K562 (cell line): ENCODE data around the gene SLC1A7. TPM values are rescaled to one million over a fixed set of nuclear protein-coding genes. Genes with fewer than 3 reads are reported as not detected.

Experiments used
- ATF1 ChIP-seq, 2 experiments: fragments of 450-650 bp in 1 of 2; IDR thresholded peaks; 2 replicates each; pipeline ENCODE4 v1.6.1; 2016; ENCODE audit warnings: missing compliant biosample characterization in 1 of 2, missing genetic modification characterization in 1 of 2
- CBFA2T3 ChIP-seq: fragments of 450-650 bp; IDR thresholded peaks from 2 replicates; pipeline ENCODE4 v1.6.1; 2017
- CREB1 ChIP-seq, 2 experiments: sonication (generic) in 1 of 2; formaldehyde crosslinking in 1 of 2; IDR thresholded peaks; 2 replicates each; pipeline versions ENCODE4 v1.6.1 to v1.8.0; 2012 to 2022; ENCODE audit warnings: inconsistent platforms in 1 of 2, mild to moderate bottlenecking in 1 of 2, missing genetic modification reagents in 1 of 2, moderate library complexity in 1 of 2
- E4F1 ChIP-seq: fragments of 250-450 bp; sonication (Bioruptor Pico); IDR thresholded peaks from 2 replicates; pipeline ENCODE4 v1.5.0; 2021; ENCODE audit warnings: mild to moderate bottlenecking, borderline replicate concordance
- ELF4 ChIP-seq: fragments of 450-650 bp; formaldehyde crosslinking; IDR thresholded peaks from 2 replicates; pipeline ENCODE4 v1.4.0; 2022; ENCODE audit warnings: missing genetic modification characterization
- FOXO4 ChIP-seq: fragments of 450-650 bp; formaldehyde crosslinking; IDR thresholded peaks from 2 replicates; pipeline ENCODE4 v1.4.0; 2020; ENCODE audit warnings: mild to moderate bottlenecking, moderate library complexity
- GTF2F1 ChIP-seq: IDR thresholded peaks from 2 replicates; pipeline ENCODE4 v1.6.1; 2011; ENCODE audit warnings: low read depth, low read length, improper control_type of control experiment
- HDAC8 ChIP-seq: fragments of 450-650 bp; IDR thresholded peaks from 2 replicates; pipeline ENCODE4 v1.6.1; 2016; ENCODE audit warnings: mild to moderate bottlenecking, missing genetic modification characterization, moderate library complexity, missing compliant biosample characterization
- HNRNPK ChIP-seq: fragments of 200-400 bp; formaldehyde crosslinking; IDR thresholded peaks from one replicate; pipeline ENCODE4 v1.6.1; 2018; ENCODE audit warnings: mild to moderate bottlenecking, low read depth, low read length; ENCODE audit not compliant: poor library complexity, severe bottlenecking
- KLF6 ChIP-seq: fragments of 250-450 bp; sonication (Bioruptor Pico); IDR thresholded peaks from 2 replicates; pipeline ENCODE4 v1.4.0; 2020; ENCODE audit warnings: mild to moderate bottlenecking, moderate library complexity, borderline replicate concordance
- MCM3 ChIP-seq: fragments of 450-650 bp; IDR thresholded peaks from 2 replicates; pipeline ENCODE4 v1.6.1; 2016
- MECOM ChIP-seq: fragments of 250-450 bp; sonication (Bioruptor Pico); IDR thresholded peaks from 2 replicates; pipeline ENCODE4 v1.8.0; 2022; ENCODE audit warnings: inconsistent platforms
- NR4A1 ChIP-seq, 2 experiments: fragments of 250-450 bp in 1 of 2; fragments of 450-650 bp in 1 of 2; sonication (Bioruptor Pico) in 1 of 2; IDR thresholded peaks; 2 replicates each; pipeline versions ENCODE4 v1.4.0 to v1.6.1; 2016 to 2020; ENCODE audit warnings: mild to moderate bottlenecking in 2 of 2, missing compliant biosample characterization in 1 of 2, missing genetic modification characterization in 1 of 2, moderate library complexity in 1 of 2
- PHF21A ChIP-seq: fragments of 450-650 bp; IDR thresholded peaks from 2 replicates; pipeline ENCODE4 v1.6.1; 2017; ENCODE audit warnings: low read depth, borderline replicate concordance
- PML ChIP-seq: IDR thresholded peaks from 2 replicates; pipeline ENCODE4 v1.6.1; 2012; ENCODE audit warnings: low read length, inconsistent platforms
- RCOR1 ChIP-seq, 2 experiments: IDR thresholded peaks; 2 replicates each; pipeline ENCODE4 v1.6.1; 2012; ENCODE audit warnings: low read depth in 2 of 2, low read length in 2 of 2, borderline replicate concordance in 1 of 2, improper control_type of control experiment in 1 of 2
- SNRNP70 ChIP-seq: fragments of 200-400 bp; formaldehyde crosslinking; optimal IDR thresholded peaks from 2 replicates; pipeline ENCODE3; 2017; ENCODE audit warnings: low read depth, low read length
- ZNF133 ChIP-seq: fragments of 250-450 bp; sonication (Bioruptor Pico); IDR thresholded peaks from 2 replicates; pipeline ENCODE4 v1.4.0; 2020; ENCODE audit warnings: mild to moderate bottlenecking
- ZNF695 ChIP-seq: fragments of 450-650 bp; formaldehyde crosslinking; IDR thresholded peaks from 2 replicates; pipeline ENCODE4 v1.4.0; 2020; ENCODE audit warnings: mild to moderate bottlenecking, moderate library complexity
- ZNF766 ChIP-seq: fragments of 200-800 bp; sonication (Bioruptor generic); conservative IDR thresholded peaks from 2 replicates; pipeline ENCODE4 v1.6.1; 2016; ENCODE audit warnings: missing genetic modification characterization, missing compliant biosample characterization
- polyA plus RNA-seq, 8 experiments: library from polyadenylated mRNA; depleted of rRNA in 4 of 8; stranded (reverse) in 5 of 8; unstranded in 3 of 8; fragments of >200 nt; fragmentation: Nextera tagmentation in 2 of 8; fragmentation: Illumina TruSeq in 1 of 8; extraction: Ambion mirVana in 2 of 8; extraction: Trizol in 1 of 8; gene quantifications; 2 replicates each; pipeline versions ENCODE4 v1.2.1 to v1.2.3, GENCODE V29; 2011 to 2014; ENCODE audit warnings: inconsistent platforms in 1 of 8, missing spikeins in 1 of 8
- total RNA-seq, 7 experiments: library from RNA; depleted of rRNA in 6 of 7; stranded (reverse); fragments of >200 nt in 6 of 7; fragmentation: Illumina TruSeq in 2 of 7; extraction: Trizol in 2 of 7; gene quantifications; 2 replicates each; pipeline versions ENCODE4 v1.2.1 to v1.2.3, GENCODE V29; 2011 to 2021; ENCODE audit warnings: low replicate concordance in 1 of 7
- TF ChIP-seq, protein P1 (sequence below), 2 experiments: fragments of 450-650 bp in 1 of 2; sonication (generic) in 1 of 2; formaldehyde crosslinking in 1 of 2; IDR thresholded peaks in 1 of 2; conservative IDR thresholded peaks in 1 of 2; 2 replicates each; pipeline versions ENCODE4 v1.6.1 to v1.8.1; 2016 to 2023; ENCODE audit warnings: mild to moderate bottlenecking in 2 of 2, moderate library complexity in 2 of 2, inconsistent platforms in 1 of 2, missing genetic modification reagents in 1 of 2
- TF ChIP-seq, protein P2 (sequence below): fragments of 250-450 bp; sonication (Bioruptor Pico); IDR thresholded peaks from 2 replicates; pipeline ENCODE4 v1.8.0; 2022; ENCODE audit warnings: moderate library complexity, mild to moderate bottlenecking, inconsistent platforms

SLC1A7 gene
- total and polyA plus RNA-seq, 9 of the 15 experiments (the other 6 are each of a cell fraction or from before 2014, with no cell fraction given): 0.07 TPM; not detected in 8

- TF ChIP-seq ELF4 (CRISPR knock-in tag) (peak; percentile 60; the same call in 1 of the 2 replicates), E4F1 (no peak), ZNF133 (CRISPR knock-in tag) (no peak), RCOR1 (IDR thresholded peaks at IDR 0.05; ENCODE audit: borderline replicate concordance in 1 of 2, low read depth in 2 of 2, low read length in 2 of 2) (0 out of 4 replicates have a peak, but pooled peaks of 1 of the 2 experiments have one; percentile 2), FOXO4 (CRISPR knock-in tag) (no peak), MECOM (no peak), PML (no peak), NR4A1 (CRISPR knock-in tag; IDR thresholded peaks at IDR 0.05) (no peak), NR4A1 (tag; IDR thresholded peaks at IDR 0.05) (no peak), ATF1 (CRISPR knock-in tag; IDR thresholded peaks at IDR 0.05) (no peak), ATF1 (tag; IDR thresholded peaks at IDR 0.05) (no peak), HDAC8 (tag) (no peak), KLF6 (CRISPR knock-in tag) (no peak), HNRNPK (no peak), CBFA2T3 (peak; percentile 84), ZNF695 (CRISPR knock-in tag) (no peak), CREB1 (IDR thresholded peaks at IDR 0.05) (peak; percentile 27), CREB1 (CRISPR knock-in tag; IDR thresholded peaks at IDR 0.05) (no peak), GTF2F1 (no peak), PHF21A (no peak), ZNF766 (CRISPR knock-in tag) (no peak), MCM3 (no peak), SNRNP70 (no peak)
- TF ChIP-seq, protein P1, sequence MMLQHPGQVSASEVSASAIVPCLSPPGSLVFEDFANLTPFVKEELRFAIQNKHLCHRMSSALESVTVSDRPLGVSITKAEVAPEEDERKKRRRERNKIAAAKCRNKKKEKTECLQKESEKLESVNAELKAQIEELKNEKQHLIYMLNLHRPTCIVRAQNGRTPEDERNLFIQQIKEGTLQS (IDR thresholded peaks at IDR 0.05): no peak
- TF ChIP-seq, protein P1 (CRISPR knock-in tag; conservative IDR thresholded peaks at IDR 0.05): no peak
- TF ChIP-seq, protein P2, sequence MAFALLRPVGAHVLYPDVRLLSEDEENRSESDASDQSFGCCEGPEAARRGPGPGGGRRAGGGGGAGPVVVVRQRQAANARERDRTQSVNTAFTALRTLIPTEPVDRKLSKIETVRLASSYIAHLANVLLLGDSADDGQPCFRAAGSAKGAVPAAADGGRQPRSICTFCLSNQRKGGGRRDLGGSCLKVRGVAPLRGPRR (CRISPR knock-in tag): no peak
Measured at GRCh38 chr1:53183095-53183990, 40.9 kb upstream of the SLC1A7 start (continued).
